SK-N-SH (cell line): Measurements from ENCODE around the gene TAOK1. TPM values are rescaled to one million over a fixed set of nuclear protein-coding genes. Genes with fewer than 3 reads are reported as not detected.

Experiments used
- CTCF ChIA-PET: fragments of 300-600, 350-600 bp; formaldehyde crosslinking; extraction: SDS; loops from one replicate; lab custom pipeline; 2021; lab: Yijun Ruan, JAX
- POLR2A ChIA-PET: fragments of 350-600 bp; sonication (Branson Sonifier 250); formaldehyde crosslinking; extraction: SDS; loops from one replicate; lab custom pipeline; 2020; ENCODE audit warnings: antibody characterized with exemption, inconsistent platforms; lab: Yijun Ruan, JAX
- DNase-seq: peaks from one replicate; pipeline ENCODE4 v3.0.0; 2012
- H2AFZ ChIP-seq: fragments of 200-600 bp; sonication (generic); 2 replicates; pipeline ENCODE4 v1.8.1; 2016; ENCODE audit warnings: antibody characterized with exemption, mild to moderate bottlenecking, low read depth
- H3F3A ChIP-seq: fragments of 200-600 bp; sonication (generic); replicated peaks from 2 replicates; pipeline ENCODE3; 2016; ENCODE audit warnings: antibody characterized with exemption, mild to moderate bottlenecking; ENCODE audit not compliant: insufficient read depth
- H3K27ac ChIP-seq, 2 experiments: fragments of 200-500 bp in 1 of 2; fragments of 200-600 bp in 1 of 2; sonication (Bioruptor generic) in 1 of 2; sonication (generic), shearing (Covaris generic) in 1 of 2; 2 replicates each; pipeline versions ENCODE4 v1.5.1 to v1.6.1; 2014 to 2016; ENCODE audit warnings: low read depth in 2 of 2, inconsistent platforms in 1 of 2, low read length in 1 of 2, mild to moderate bottlenecking in 1 of 2, mixed read lengths in 1 of 2
- H3K27me3 ChIP-seq: fragments of 200-600 bp; sonication (generic), shearing (Covaris generic); 2 replicates; pipeline ENCODE4 v1.6.1; 2016; ENCODE audit warnings: mixed run types; ENCODE audit not compliant: insufficient read depth
- H3K36me3 ChIP-seq, 2 experiments: fragments of 200-500 bp in 1 of 2; fragments of 200-600 bp in 1 of 2; sonication (Bioruptor generic) in 1 of 2; sonication (generic) in 1 of 2; replicated peaks in 1 of 2; 2 replicates each; pipeline versions ENCODE3 to v1.5.1; 2014 to 2016; ENCODE audit warnings: low read length in 1 of 2, mild to moderate bottlenecking in 1 of 2; ENCODE audit not compliant: insufficient read depth in 2 of 2, control insufficient read depth in 1 of 2
- H3K4me1 ChIP-seq, 2 experiments: fragments of 200-500 bp in 1 of 2; fragments of 200-600 bp in 1 of 2; sonication (Bioruptor generic) in 1 of 2; sonication (generic), shearing (Covaris generic) in 1 of 2; 2 replicates each; pipeline versions ENCODE4 v1.5.1 to v1.6.1; 2014 to 2016; ENCODE audit warnings: low read depth in 1 of 2, low read length in 1 of 2, mixed run types in 1 of 2; ENCODE audit not compliant: insufficient read depth in 2 of 2, control insufficient read depth in 1 of 2
- H3K4me2 ChIP-seq: fragments of 200-600 bp; sonication (generic), shearing (Covaris generic); 2 replicates; pipeline ENCODE4 v1.6.1; 2017; ENCODE audit warnings: mixed run types
- H3K4me3 ChIP-seq, 2 experiments: fragments of 200-500 bp in 1 of 2; fragments of 200-600 bp in 1 of 2; sonication (Bioruptor generic) in 1 of 2; sonication (generic), shearing (Covaris generic) in 1 of 2; 2 replicates each; pipeline versions ENCODE4 v1.5.1 to v1.8.1; 2014 to 2016; ENCODE audit warnings: low read depth in 2 of 2, inconsistent platforms in 1 of 2, low read length in 1 of 2, mild to moderate bottlenecking in 1 of 2, mixed read lengths in 1 of 2, moderate library complexity in 1 of 2
- H3K79me2 ChIP-seq: fragments of 200-600 bp; sonication (generic); 2 replicates; pipeline ENCODE4 v1.8.1; 2017; ENCODE audit warnings: mild to moderate bottlenecking; ENCODE audit not compliant: insufficient read depth
- H3K9ac ChIP-seq: fragments of 200-600 bp; sonication (generic); 2 replicates; pipeline ENCODE4 v1.6.1; 2017; ENCODE audit warnings: mixed run types
- H3K9me2 ChIP-seq: fragments of 200-600 bp; sonication (generic); 2 replicates; pipeline ENCODE4 v1.6.1; 2017; ENCODE audit warnings: mixed run types
- H3K9me3 ChIP-seq: fragments of 200-600 bp; sonication (generic); 2 replicates; pipeline ENCODE4 v1.6.1; 2017; ENCODE audit warnings: mixed run types, mild to moderate bottlenecking, moderate library complexity
- H4K20me1 ChIP-seq: fragments of 200-600 bp; sonication (generic); 2 replicates; pipeline ENCODE4 v1.6.1; 2017; ENCODE audit warnings: mild to moderate bottlenecking, mixed run types; ENCODE audit not compliant: insufficient read depth
- EZH2phosphoT487 ChIP-seq: fragments of 200-600 bp; sonication (generic); IDR thresholded peaks from 2 replicates; pipeline ENCODE4 v1.6.1; 2017; ENCODE audit warnings: low read depth, mixed run types, mild to moderate bottlenecking, antibody characterized with exemption, moderate library complexity, borderline replicate concordance
- FOSL2 ChIP-seq: IDR thresholded peaks from 2 replicates; pipeline ENCODE4 v1.4.0; 2012; ENCODE audit warnings: low read depth, mild to moderate bottlenecking, moderate library complexity, borderline replicate concordance
- FOXJ3 ChIP-seq: sonication (generic); formaldehyde crosslinking; IDR thresholded peaks from 2 replicates; pipeline ENCODE4 v1.5.1; 2020; ENCODE audit warnings: mild to moderate bottlenecking, missing genetic modification reagents
- FOXM1 ChIP-seq: IDR thresholded peaks from 2 replicates; pipeline ENCODE4 v1.4.0; 2012; ENCODE audit warnings: low read depth, mild to moderate bottlenecking
- JUND ChIP-seq: IDR thresholded peaks from 2 replicates; pipeline ENCODE4 v1.4.0; 2012
- MEF2A ChIP-seq: IDR thresholded peaks from 2 replicates; pipeline ENCODE4 v1.4.0; 2012; ENCODE audit warnings: low read depth, borderline replicate concordance
- MXI1 ChIP-seq: IDR thresholded peaks from 2 replicates; pipeline ENCODE4 v1.6.1; 2012; ENCODE audit warnings: mild to moderate bottlenecking, low read depth, low read length, improper control_type of control experiment
- NFIC ChIP-seq: IDR thresholded peaks from 2 replicates; pipeline ENCODE4 v1.4.0; 2012; ENCODE audit warnings: borderline replicate concordance
- NRF1 ChIP-seq: IDR thresholded peaks from 2 replicates; pipeline ENCODE4 v1.6.1; 2012; ENCODE audit warnings: low read depth, mild to moderate bottlenecking, low read length
- POLR2AphosphoS5 ChIP-seq: IDR thresholded peaks from 2 replicates; pipeline ENCODE4 v1.6.1; 2012; ENCODE audit warnings: low read depth, low read length
- RXRA ChIP-seq: IDR thresholded peaks from 2 replicates; pipeline ENCODE4 v1.4.0; 2012; ENCODE audit warnings: low read depth, mild to moderate bottlenecking, borderline replicate concordance
- SIN3A ChIP-seq: IDR thresholded peaks from 2 replicates; pipeline ENCODE4 v1.6.1; 2012; ENCODE audit warnings: low read depth, mild to moderate bottlenecking, low read length, moderate library complexity, borderline replicate concordance
- TCF12 ChIP-seq: IDR thresholded peaks from 2 replicates; pipeline ENCODE4 v1.4.0; 2012
- YY1 ChIP-seq: IDR thresholded peaks from 2 replicates; pipeline ENCODE4 v1.4.0; 2012; ENCODE audit warnings: low read depth, mild to moderate bottlenecking
- WGBS: methylation state at CpG from one replicate; pipeline ENCODE4 v1.1.6; 2017; ENCODE audit warnings: low lambda C conversion rate; 5-methylcytosine and 5-hydroxymethylcytosine counted together
- polyA plus RNA-seq, 3 experiments: library from polyadenylated mRNA; depleted of rRNA; stranded (reverse); fragments of >200 nt; gene quantifications; 2 replicates each; pipeline ENCODE4 v1.2.3, GENCODE V29; 2012
- TF ChIP-seq, protein P1 (sequence below): fragments of 150-350 bp; IDR thresholded peaks from 2 replicates; pipeline ENCODE4 v1.6.1; 2016; ENCODE audit warnings: mild to moderate bottlenecking, low read depth, low read length
- TF ChIP-seq, protein P2 (sequence below): IDR thresholded peaks from 2 replicates; pipeline ENCODE4 v1.4.0; 2012; ENCODE audit warnings: low read depth, borderline replicate concordance
- TF ChIP-seq, protein P3 (sequence below): IDR thresholded peaks from 2 replicates; pipeline ENCODE4 v1.4.0; 2012; ENCODE audit warnings: low read depth
- TF ChIP-seq, protein P4 (sequence below): IDR thresholded peaks from 2 replicates; pipeline ENCODE4 v1.6.1; 2012; ENCODE audit warnings: mild to moderate bottlenecking, low read depth, low read length, moderate library complexity
- TF ChIP-seq, protein P5 (sequence below): IDR thresholded peaks from 2 replicates; pipeline ENCODE4 v1.4.0; 2012; ENCODE audit warnings: low read depth, borderline replicate concordance

TAOK1 gene
- polyA plus RNA-seq, 1 of the 3 experiments (the other 2 are of a cell fraction): 5.9 TPM

DNA sequence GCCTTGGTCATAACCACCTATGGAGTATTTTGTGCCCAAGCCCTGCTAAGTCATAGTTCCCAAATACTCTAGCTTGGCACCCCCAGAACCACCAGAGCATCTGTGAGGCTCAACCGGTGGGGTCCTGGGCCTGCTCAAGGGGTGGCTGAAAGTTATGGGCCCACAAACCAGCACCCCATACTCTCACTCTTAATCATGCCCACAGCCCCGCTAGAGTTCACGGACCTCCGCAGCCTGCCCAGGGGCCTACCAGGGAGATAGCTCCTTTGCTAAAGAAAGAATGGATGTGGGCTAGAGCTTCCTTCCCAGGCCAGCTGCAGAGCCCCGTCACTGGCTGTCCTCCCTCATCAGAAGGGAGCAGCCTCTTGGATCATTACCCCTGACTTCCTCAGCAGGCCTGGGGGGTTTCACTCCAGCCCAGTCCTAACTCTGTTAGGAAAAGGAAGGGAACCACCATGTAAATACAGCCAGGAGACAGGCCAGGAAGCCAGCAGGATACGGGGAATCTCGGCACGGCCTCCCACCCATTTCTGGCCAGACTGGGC lies 197.9 kb downstream of the TAOK1 start:
- POLR2A ChIA-PET: interaction anchor here (1.0 to 1.6 kb wide), 2 partner anchors 11 to 14 kb away, joined by 3 to 6 read pairs; no protein-coding TSS in a partner anchor
- Histone ChIP-seq H2AFZ (no peak overlapping the region), H4K20me1 (peaks cover 57% of the 10 kb centered on the region)

More for the DNA sequence above, 197.9 kb downstream of the TAOK1 start:
- H3K27ac ChIP-seq: peak overlapping the region; percentile 44 to 74; a peak in 3 of 4 replicates
- H3K27me3 ChIP-seq: no peaks in the 10 kb centered on the region
- H3K4me2 ChIP-seq: peak overlapping the region; percentile 99
- 51% methylated on average over 5 of the region's 8 CpGs for WGBS
- peaks cover 41 to 68% of the 10 kb centered on the region in 2 experiments for H3K4me1 ChIP-seq
- peaks cover 29% of the 10 kb centered on the region for H3F3A ChIP-seq
- TF ChIP-seq MEF2A (no peak), TCF12 (no peak), POLR2AphosphoS5 (no peak), RXRA (no peak), JUND (no peak), YY1 (no peak), EZH2phosphoT487 (no peak), FOXJ3 (CRISPR knock-in tag) (no peak), NFIC (no peak), MXI1 (no peak), NRF1 (no peak), SIN3A (no peak), FOXM1 (no peak), FOSL2 (no peak)
- TF ChIP-seq, protein P1, sequence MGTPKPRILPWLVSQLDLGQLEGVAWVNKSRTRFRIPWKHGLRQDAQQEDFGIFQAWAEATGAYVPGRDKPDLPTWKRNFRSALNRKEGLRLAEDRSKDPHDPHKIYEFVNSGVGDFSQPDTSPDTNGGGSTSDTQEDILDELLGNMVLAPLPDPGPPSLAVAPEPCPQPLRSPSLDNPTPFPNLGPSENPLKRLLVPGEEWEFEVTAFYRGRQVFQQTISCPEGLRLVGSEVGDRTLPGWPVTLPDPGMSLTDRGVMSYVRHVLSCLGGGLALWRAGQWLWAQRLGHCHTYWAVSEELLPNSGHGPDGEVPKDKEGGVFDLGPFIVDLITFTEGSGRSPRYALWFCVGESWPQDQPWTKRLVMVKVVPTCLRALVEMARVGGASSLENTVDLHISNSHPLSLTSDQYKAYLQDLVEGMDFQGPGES: no peak
- TF ChIP-seq, protein P2, sequence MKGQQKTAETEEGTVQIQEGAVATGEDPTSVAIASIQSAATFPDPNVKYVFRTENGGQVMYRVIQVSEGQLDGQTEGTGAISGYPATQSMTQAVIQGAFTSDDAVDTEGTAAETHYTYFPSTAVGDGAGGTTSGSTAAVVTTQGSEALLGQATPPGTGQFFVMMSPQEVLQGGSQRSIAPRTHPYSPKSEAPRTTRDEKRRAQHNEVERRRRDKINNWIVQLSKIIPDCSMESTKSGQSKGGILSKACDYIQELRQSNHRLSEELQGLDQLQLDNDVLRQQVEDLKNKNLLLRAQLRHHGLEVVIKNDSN: no peak
- TF ChIP-seq, protein P3, sequence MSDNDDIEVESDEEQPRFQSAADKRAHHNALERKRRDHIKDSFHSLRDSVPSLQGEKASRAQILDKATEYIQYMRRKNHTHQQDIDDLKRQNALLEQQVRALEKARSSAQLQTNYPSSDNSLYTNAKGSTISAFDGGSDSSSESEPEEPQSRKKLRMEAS: no peak
- TF ChIP-seq, protein P4, sequence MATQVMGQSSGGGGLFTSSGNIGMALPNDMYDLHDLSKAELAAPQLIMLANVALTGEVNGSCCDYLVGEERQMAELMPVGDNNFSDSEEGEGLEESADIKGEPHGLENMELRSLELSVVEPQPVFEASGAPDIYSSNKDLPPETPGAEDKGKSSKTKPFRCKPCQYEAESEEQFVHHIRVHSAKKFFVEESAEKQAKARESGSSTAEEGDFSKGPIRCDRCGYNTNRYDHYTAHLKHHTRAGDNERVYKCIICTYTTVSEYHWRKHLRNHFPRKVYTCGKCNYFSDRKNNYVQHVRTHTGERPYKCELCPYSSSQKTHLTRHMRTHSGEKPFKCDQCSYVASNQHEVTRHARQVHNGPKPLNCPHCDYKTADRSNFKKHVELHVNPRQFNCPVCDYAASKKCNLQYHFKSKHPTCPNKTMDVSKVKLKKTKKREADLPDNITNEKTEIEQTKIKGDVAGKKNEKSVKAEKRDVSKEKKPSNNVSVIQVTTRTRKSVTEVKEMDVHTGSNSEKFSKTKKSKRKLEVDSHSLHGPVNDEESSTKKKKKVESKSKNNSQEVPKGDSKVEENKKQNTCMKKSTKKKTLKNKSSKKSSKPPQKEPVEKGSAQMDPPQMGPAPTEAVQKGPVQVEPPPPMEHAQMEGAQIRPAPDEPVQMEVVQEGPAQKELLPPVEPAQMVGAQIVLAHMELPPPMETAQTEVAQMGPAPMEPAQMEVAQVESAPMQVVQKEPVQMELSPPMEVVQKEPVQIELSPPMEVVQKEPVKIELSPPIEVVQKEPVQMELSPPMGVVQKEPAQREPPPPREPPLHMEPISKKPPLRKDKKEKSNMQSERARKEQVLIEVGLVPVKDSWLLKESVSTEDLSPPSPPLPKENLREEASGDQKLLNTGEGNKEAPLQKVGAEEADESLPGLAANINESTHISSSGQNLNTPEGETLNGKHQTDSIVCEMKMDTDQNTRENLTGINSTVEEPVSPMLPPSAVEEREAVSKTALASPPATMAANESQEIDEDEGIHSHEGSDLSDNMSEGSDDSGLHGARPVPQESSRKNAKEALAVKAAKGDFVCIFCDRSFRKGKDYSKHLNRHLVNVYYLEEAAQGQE: no peak
- TF ChIP-seq, protein P5, sequence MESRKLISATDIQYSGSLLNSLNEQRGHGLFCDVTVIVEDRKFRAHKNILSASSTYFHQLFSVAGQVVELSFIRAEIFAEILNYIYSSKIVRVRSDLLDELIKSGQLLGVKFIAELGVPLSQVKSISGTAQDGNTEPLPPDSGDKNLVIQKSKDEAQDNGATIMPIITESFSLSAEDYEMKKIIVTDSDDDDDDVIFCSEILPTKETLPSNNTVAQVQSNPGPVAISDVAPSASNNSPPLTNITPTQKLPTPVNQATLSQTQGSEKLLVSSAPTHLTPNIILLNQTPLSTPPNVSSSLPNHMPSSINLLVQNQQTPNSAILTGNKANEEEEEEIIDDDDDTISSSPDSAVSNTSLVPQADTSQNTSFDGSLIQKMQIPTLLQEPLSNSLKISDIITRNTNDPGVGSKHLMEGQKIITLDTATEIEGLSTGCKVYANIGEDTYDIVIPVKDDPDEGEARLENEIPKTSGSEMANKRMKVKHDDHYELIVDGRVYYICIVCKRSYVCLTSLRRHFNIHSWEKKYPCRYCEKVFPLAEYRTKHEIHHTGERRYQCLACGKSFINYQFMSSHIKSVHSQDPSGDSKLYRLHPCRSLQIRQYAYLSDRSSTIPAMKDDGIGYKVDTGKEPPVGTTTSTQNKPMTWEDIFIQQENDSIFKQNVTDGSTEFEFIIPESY: no peak
- H3K9me3 ChIP-seq: no peaks in the 10 kb centered on the region
- H3K36me3 ChIP-seq: peaks cover 0 to 6% of the 10 kb centered on the region in 2 experiments
- CTCF ChIA-PET: interaction anchor here (0.8 to 12.7 kb wide), 9 partner anchors 8 to 505 kb away, joined by 3 to 166 read pairs (median 4); partner anchors contain the start of genes ABHD15 and TP53I13
- peak overlapping the region; percentile 80 for H3K9ac ChIP-seq
- H3K9me2 ChIP-seq: no peaks in the 10 kb centered on the region
- peaks cover 59% of the 10 kb centered on the region for H3K79me2 ChIP-seq
- H3K4me3 ChIP-seq: peak overlapping the region; percentile 89 to 91
- no peak for DNase-seq
